HEK293 (cell line): ENCODE data around the gene CDK5R1.

Source experiments
- CTCF ChIA-PET: fragments of 350-600 bp; formaldehyde crosslinking; extraction: SDS; loops from one replicate; lab custom pipeline; 2021; ENCODE audit warnings: antibody characterized with exemption; lab: Yijun Ruan, JAX
- POLR2A ChIA-PET: fragments of 300-600 bp; formaldehyde crosslinking; extraction: SDS; loops from one replicate; lab custom pipeline; 2020; ENCODE audit warnings: antibody characterized with exemption, inconsistent platforms; lab: Yijun Ruan, JAX
- H3K27ac ChIP-seq: fragments of 200-500 bp; sonication (Bioruptor generic); 2 replicates; pipeline ENCODE4 v1.5.1; 2014; ENCODE audit warnings: low read depth, low read length, control low read depth, inconsistent platforms; ENCODE audit errors: extremely low read depth
- H3K36me3 ChIP-seq, 2 experiments: fragments of 200-500 bp in 1 of 2; sonication (Bioruptor generic) in 1 of 2; 1 replicate in 1 of 2; 2 replicates in 1 of 2; pipeline ENCODE4 v1.5.1; 2014 to 2017; ENCODE audit warnings: inconsistent platforms in 2 of 2, low read length in 2 of 2; ENCODE audit not compliant: control insufficient read depth in 2 of 2, insufficient read depth in 1 of 2
- H3K4me1 ChIP-seq: fragments of 200-500 bp; sonication (Bioruptor generic); 2 replicates; pipeline ENCODE4 v1.5.1; 2014; ENCODE audit warnings: mild to moderate bottlenecking, low read length, inconsistent platforms; ENCODE audit not compliant: control insufficient read depth, insufficient read depth
- H3K4me3 ChIP-seq: 2 replicates; pipeline ENCODE4 v1.5.1; 2011; ENCODE audit warnings: low read depth, mild to moderate bottlenecking, control low read depth, low read length, moderate library complexity
- H3K9me3 ChIP-seq: fragments of 200-500 bp; sonication (Bioruptor generic); 2 replicates; pipeline ENCODE4 v1.5.1; 2014; ENCODE audit warnings: low read depth, low read length, inconsistent platforms; ENCODE audit not compliant: control insufficient read depth, insufficient read depth
- BCL11A ChIP-seq: fragments of 450-650 bp; formaldehyde crosslinking; IDR thresholded peaks from 2 replicates; pipeline ENCODE4 v1.5.1; 2016; ENCODE audit warnings: low read depth, missing biosample characterization, missing genetic modification characterization
- OVOL3 ChIP-seq: fragments of 450-650 bp; formaldehyde crosslinking; IDR thresholded peaks from 2 replicates; pipeline ENCODE4 v1.5.1; 2016; ENCODE audit warnings: missing biosample characterization, missing genetic modification characterization
- RBAK ChIP-seq: fragments of 450-650 bp; formaldehyde crosslinking; IDR thresholded peaks from 2 replicates; pipeline ENCODE4 v1.5.1; 2016; ENCODE audit warnings: missing biosample characterization, missing genetic modification characterization
- SP3 ChIP-seq: fragments of 450-650 bp; formaldehyde crosslinking; IDR thresholded peaks from 2 replicates; pipeline ENCODE4 v1.5.1; 2016; ENCODE audit warnings: missing biosample characterization, missing genetic modification characterization
- SP7 ChIP-seq: fragments of 450-650 bp; formaldehyde crosslinking; IDR thresholded peaks from 2 replicates; pipeline ENCODE4 v1.5.1; 2016; ENCODE audit warnings: missing biosample characterization, missing genetic modification characterization
- TCF7L2 ChIP-seq: IDR thresholded peaks from 2 replicates; pipeline ENCODE4 v1.6.1; 2011; ENCODE audit warnings: low read depth, mild to moderate bottlenecking, inconsistent platforms, low read length, moderate library complexity, borderline replicate concordance
- TRIM28 ChIP-seq: IDR thresholded peaks from 2 replicates; pipeline ENCODE4 v1.6.1; 2011; ENCODE audit warnings: low read length, control low read depth, borderline replicate concordance
- ZBTB8A ChIP-seq: fragments of 450-650 bp; formaldehyde crosslinking; IDR thresholded peaks from 2 replicates; pipeline ENCODE4 v1.5.1; 2016; ENCODE audit warnings: missing biosample characterization, missing genetic modification characterization
- ZNF121 ChIP-seq: fragments of 450-650 bp; formaldehyde crosslinking; IDR thresholded peaks from 2 replicates; pipeline ENCODE4 v1.5.1; 2016; ENCODE audit warnings: missing biosample characterization, missing genetic modification characterization
- ZNF140 ChIP-seq: fragments of 450-650 bp; formaldehyde crosslinking; IDR thresholded peaks from 2 replicates; pipeline ENCODE4 v1.5.1; 2016; ENCODE audit warnings: missing biosample characterization, missing genetic modification characterization
- ZNF146 ChIP-seq: fragments of 450-650 bp; formaldehyde crosslinking; IDR thresholded peaks from 2 replicates; pipeline ENCODE4 v1.5.1; 2016; ENCODE audit warnings: missing biosample characterization, missing genetic modification characterization
- ZNF155 ChIP-seq: fragments of 450-650 bp; formaldehyde crosslinking; IDR thresholded peaks from 2 replicates; pipeline ENCODE4 v1.5.1; 2016; ENCODE audit warnings: missing biosample characterization, missing genetic modification characterization
- ZNF169 ChIP-seq: fragments of 450-650 bp; formaldehyde crosslinking; IDR thresholded peaks from 2 replicates; pipeline ENCODE4 v1.5.1; 2016; ENCODE audit warnings: missing biosample characterization, missing genetic modification characterization
- ZNF184 ChIP-seq: fragments of 450-650 bp; IDR thresholded peaks from 2 replicates; pipeline ENCODE4 v1.5.1; 2018; ENCODE audit warnings: missing biosample characterization, mild to moderate bottlenecking, missing genetic modification characterization
- ZNF202 ChIP-seq: fragments of 450-650 bp; formaldehyde crosslinking; IDR thresholded peaks from 2 replicates; pipeline ENCODE4 v1.5.1; 2016; ENCODE audit warnings: missing biosample characterization, missing genetic modification characterization, borderline replicate concordance
- ZNF214 ChIP-seq: fragments of 450-650 bp; formaldehyde crosslinking; IDR thresholded peaks from 2 replicates; pipeline ENCODE4 v1.5.1; 2017; ENCODE audit warnings: missing biosample characterization, mild to moderate bottlenecking, missing genetic modification characterization, borderline replicate concordance
- ZNF366 ChIP-seq: fragments of 450-650 bp; formaldehyde crosslinking; conservative IDR thresholded peaks from 2 replicates; pipeline ENCODE4 v1.5.1; 2016; ENCODE audit warnings: missing biosample characterization, missing genetic modification characterization
- ZNF433 ChIP-seq: fragments of 450-650 bp; formaldehyde crosslinking; IDR thresholded peaks from 2 replicates; pipeline ENCODE4 v1.5.1; 2016; ENCODE audit warnings: missing biosample characterization, missing genetic modification characterization, low read depth
- ZNF48 ChIP-seq: fragments of 450-650 bp; formaldehyde crosslinking; IDR thresholded peaks from 2 replicates; pipeline ENCODE4 v1.5.1; 2016; ENCODE audit warnings: missing biosample characterization, missing genetic modification characterization
- ZNF544 ChIP-seq: fragments of 450-650 bp; formaldehyde crosslinking; IDR thresholded peaks from 2 replicates; pipeline ENCODE4 v1.5.0; 2017; ENCODE audit warnings: missing biosample characterization, missing genetic modification characterization
- ZNF664 ChIP-seq: fragments of 450-650 bp; formaldehyde crosslinking; IDR thresholded peaks from 2 replicates; pipeline ENCODE4 v1.5.1; 2016; ENCODE audit warnings: missing biosample characterization, missing genetic modification characterization
- ZSCAN16 ChIP-seq: fragments of 450-650 bp; formaldehyde crosslinking; IDR thresholded peaks from 2 replicates; pipeline ENCODE4 v1.5.1; 2016; ENCODE audit warnings: missing biosample characterization, missing genetic modification characterization
- TF ChIP-seq, protein P1 (sequence below): fragments of 450-650 bp; formaldehyde crosslinking; IDR thresholded peaks from 2 replicates; pipeline ENCODE4 v1.5.1; 2016; ENCODE audit warnings: missing biosample characterization, missing genetic modification characterization, borderline replicate concordance
- TF ChIP-seq, protein P2 (sequence below): fragments of 450-650 bp; formaldehyde crosslinking; IDR thresholded peaks from 2 replicates; pipeline ENCODE4 v1.5.1; 2016; ENCODE audit warnings: missing biosample characterization, missing genetic modification characterization, low read depth
- TF ChIP-seq, protein P3 (sequence below): fragments of 450-650 bp; formaldehyde crosslinking; IDR thresholded peaks from 2 replicates; pipeline ENCODE4 v1.5.1; 2016; ENCODE audit warnings: missing biosample characterization, missing genetic modification characterization, low read depth
- TF ChIP-seq, protein P4 (sequence below): fragments of 450-650 bp; formaldehyde crosslinking; conservative IDR thresholded peaks from 2 replicates; pipeline ENCODE4 v1.5.1; 2016; ENCODE audit warnings: low read depth, missing biosample characterization, missing genetic modification characterization

Gene CDK5R1

DNA sequence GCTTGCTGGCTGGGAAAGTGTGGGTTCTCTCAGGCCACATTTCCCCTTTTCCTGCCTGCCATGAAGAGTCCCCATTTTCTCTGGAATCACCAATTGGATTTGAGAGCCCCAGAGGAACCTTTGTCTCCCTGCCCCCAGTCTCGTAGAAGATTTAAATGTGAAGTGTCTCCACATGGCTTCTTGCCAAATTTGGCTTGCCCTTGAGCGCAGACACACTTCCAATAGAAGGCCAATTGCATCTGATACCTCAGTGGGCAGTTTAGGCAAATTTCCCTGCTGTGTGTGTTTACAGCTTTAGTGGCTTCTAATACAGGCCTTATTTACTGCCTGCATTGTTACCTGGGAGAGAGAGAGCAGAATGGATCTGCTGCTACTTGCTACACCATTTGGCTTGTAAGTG, 29.7 kb downstream of the CDK5R1 start:
- Histone ChIP-seq H3K4me1 (peaks cover 21% of the 10 kb centered on the region), H3K27ac (no peak overlapping the region), H3K9me3 (no peaks in the 10 kb centered on the region), H3K4me3 (no peak overlapping the region), H3K36me3 (no peaks in the 10 kb centered on the region)
- CTCF ChIA-PET = no interaction called here
- POLR2A ChIA-PET = no interaction called here
- no peak for TF ChIP-seq ZNF140 (tag by site-specific recombination)
- no peak for TF ChIP-seq OVOL3
- no peak for TF ChIP-seq TCF7L2
- no peak for TF ChIP-seq SP3 (tag by site-specific recombination)
- TF ChIP-seq RBAK (tag by site-specific recombination) = no peak
- no peak for TF ChIP-seq ZNF664 (tag by site-specific recombination)
- no peak for TF ChIP-seq ZNF121
- no peak for TF ChIP-seq ZNF48 (tag by site-specific recombination)
- no peak for TF ChIP-seq ZSCAN16 (tag by site-specific recombination)
- TF ChIP-seq ZNF155 (tag by site-specific recombination) = no peak
- TF ChIP-seq, protein P1, sequence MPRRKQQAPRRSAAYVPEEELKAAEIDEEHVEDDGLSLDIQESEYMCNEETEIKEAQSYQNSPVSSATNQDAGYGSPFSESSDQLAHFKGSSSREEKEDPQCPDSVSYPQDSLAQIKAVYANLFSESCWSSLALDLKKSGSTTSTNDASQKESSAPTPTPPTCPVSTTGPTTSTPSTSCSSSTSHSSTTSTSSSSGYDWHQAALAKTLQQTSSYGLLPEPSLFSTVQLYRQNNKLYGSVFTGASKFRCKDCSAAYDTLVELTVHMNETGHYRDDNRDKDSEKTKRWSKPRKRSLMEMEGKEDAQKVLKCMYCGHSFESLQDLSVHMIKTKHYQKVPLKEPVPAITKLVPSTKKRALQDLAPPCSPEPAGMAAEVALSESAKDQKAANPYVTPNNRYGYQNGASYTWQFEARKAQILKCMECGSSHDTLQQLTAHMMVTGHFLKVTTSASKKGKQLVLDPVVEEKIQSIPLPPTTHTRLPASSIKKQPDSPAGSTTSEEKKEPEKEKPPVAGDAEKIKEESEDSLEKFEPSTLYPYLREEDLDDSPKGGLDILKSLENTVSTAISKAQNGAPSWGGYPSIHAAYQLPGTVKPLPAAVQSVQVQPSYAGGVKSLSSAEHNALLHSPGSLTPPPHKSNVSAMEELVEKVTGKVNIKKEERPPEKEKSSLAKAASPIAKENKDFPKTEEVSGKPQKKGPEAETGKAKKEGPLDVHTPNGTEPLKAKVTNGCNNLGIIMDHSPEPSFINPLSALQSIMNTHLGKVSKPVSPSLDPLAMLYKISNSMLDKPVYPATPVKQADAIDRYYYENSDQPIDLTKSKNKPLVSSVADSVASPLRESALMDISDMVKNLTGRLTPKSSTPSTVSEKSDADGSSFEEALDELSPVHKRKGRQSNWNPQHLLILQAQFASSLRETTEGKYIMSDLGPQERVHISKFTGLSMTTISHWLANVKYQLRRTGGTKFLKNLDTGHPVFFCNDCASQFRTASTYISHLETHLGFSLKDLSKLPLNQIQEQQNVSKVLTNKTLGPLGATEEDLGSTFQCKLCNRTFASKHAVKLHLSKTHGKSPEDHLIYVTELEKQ = no peak
- no peak for TF ChIP-seq ZNF169 (tag by site-specific recombination)
- no peak for TF ChIP-seq ZNF202 (tag by site-specific recombination)
- no peak for TF ChIP-seq TRIM28
- TF ChIP-seq, protein P2, sequence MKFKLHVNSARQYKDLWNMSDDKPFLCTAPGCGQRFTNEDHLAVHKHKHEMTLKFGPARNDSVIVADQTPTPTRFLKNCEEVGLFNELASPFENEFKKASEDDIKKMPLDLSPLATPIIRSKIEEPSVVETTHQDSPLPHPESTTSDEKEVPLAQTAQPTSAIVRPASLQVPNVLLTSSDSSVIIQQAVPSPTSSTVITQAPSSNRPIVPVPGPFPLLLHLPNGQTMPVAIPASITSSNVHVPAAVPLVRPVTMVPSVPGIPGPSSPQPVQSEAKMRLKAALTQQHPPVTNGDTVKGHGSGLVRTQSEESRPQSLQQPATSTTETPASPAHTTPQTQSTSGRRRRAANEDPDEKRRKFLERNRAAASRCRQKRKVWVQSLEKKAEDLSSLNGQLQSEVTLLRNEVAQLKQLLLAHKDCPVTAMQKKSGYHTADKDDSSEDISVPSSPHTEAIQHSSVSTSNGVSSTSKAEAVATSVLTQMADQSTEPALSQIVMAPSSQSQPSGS (tag by site-specific recombination) = no peak
- TF ChIP-seq, protein P3, sequence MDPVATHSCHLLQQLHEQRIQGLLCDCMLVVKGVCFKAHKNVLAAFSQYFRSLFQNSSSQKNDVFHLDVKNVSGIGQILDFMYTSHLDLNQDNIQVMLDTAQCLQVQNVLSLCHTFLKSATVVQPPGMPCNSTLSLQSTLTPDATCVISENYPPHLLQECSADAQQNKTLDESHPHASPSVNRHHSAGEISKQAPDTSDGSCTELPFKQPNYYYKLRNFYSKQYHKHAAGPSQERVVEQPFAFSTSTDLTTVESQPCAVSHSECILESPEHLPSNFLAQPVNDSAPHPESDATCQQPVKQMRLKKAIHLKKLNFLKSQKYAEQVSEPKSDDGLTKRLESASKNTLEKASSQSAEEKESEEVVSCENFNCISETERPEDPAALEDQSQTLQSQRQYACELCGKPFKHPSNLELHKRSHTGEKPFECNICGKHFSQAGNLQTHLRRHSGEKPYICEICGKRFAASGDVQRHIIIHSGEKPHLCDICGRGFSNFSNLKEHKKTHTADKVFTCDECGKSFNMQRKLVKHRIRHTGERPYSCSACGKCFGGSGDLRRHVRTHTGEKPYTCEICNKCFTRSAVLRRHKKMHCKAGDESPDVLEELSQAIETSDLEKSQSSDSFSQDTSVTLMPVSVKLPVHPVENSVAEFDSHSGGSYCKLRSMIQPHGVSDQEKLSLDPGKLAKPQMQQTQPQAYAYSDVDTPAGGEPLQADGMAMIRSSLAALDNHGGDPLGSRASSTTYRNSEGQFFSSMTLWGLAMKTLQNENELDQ (tag by site-specific recombination) = no peak
- TF ChIP-seq ZNF366 (tag by site-specific recombination) = no peak
- no peak for TF ChIP-seq ZBTB8A (tag by site-specific recombination)
- no peak for TF ChIP-seq ZNF433 (tag by site-specific recombination)

DNA sequence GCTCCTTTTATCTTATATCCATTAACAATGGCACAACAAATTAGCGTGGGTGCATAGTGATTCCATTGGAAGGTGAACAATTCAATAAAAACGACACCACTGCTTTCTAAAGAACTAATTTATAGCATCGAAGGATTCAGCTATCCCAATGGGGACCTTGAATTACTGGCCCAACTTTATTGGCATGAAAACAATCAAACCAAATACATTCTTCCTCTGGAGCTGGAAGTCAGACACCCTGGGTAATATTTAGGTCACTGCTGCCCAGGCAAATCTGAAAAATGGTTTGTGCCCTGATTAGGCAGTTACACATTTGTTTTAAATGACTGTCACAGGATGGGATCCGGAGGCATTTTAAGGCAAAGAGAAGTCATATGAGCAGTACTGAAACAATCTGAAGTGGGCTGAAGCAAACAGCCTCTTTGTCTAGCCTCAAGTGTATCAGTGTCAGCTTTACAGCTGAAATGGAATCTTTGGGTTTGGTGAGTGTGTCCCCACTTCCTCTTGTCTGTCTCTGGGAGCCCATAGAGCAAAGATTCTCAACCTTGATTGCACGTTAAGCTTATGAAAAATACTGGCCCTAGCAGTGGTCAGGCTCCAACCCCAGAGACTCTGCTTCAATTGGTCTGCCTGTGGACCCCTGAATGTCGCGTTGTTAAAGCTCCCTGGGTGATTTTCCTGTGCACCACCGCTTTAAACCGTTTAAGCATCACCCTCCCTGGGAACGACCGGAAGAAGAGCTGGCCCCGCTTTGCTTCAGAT, 30.3 kb downstream of the CDK5R1 start:
- POLR2A ChIA-PET = no interaction called here
- CTCF ChIA-PET = interaction anchor here (0.5 to 1.7 kb wide), 6 partner anchors 16 to 420 kb away, joined by 3 to 4 read pairs (median 3); partner anchors contain the start of genes CDK5R1 and MYO1D
- Histone ChIP-seq H3K9me3 (no peaks in the 10 kb centered on the region), H3K27ac (no peak overlapping the region), H3K4me1 (peaks cover 21% of the 10 kb centered on the region), H3K4me3 (no peak overlapping the region), H3K36me3 (no peaks in the 10 kb centered on the region)
- TF ChIP-seq ZNF214 (no peak), SP3 (tag by site-specific recombination) (no peak), ZNF544 (tag by site-specific recombination) (no peak), ZNF146 (tag by site-specific recombination) (no peak), SP7 (no peak), BCL11A (no peak), ZNF184 (tag by site-specific recombination) (no peak)
- TF ChIP-seq, protein P4, sequence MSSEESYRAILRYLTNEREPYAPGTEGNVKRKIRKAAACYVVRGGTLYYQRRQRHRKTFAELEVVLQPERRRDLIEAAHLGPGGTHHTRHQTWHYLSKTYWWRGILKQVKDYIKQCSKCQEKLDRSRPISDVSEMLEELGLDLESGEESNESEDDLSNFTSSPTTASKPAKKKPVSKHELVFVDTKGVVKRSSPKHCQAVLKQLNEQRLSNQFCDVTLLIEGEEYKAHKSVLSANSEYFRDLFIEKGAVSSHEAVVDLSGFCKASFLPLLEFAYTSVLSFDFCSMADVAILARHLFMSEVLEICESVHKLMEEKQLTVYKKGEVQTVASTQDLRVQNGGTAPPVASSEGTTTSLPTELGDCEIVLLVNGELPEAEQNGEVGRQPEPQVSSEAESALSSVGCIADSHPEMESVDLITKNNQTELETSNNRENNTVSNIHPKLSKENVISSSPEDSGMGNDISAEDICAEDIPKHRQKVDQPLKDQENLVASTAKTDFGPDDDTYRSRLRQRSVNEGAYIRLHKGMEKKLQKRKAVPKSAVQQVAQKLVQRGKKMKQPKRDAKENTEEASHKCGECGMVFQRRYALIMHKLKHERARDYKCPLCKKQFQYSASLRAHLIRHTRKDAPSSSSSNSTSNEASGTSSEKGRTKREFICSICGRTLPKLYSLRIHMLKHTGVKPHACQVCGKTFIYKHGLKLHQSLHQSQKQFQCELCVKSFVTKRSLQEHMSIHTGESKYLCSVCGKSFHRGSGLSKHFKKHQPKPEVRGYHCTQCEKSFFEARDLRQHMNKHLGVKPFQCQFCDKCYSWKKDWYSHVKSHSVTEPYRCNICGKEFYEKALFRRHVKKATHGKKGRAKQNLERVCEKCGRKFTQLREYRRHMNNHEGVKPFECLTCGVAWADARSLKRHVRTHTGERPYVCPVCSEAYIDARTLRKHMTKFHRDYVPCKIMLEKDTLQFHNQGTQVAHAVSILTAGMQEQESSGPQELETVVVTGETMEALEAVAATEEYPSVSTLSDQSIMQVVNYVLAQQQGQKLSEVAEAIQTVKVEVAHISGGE (tag by site-specific recombination) = no peak
